Activated gamma-delta T cell treated with Interleukin-2 at 50 U/mL for 16 hours (primary cell): Measurements from ENCODE around the gene SLC38A11.

Experiments used
- DNase-seq: peaks from one replicate; pipeline ENCODE4 v3.0.0-alpha.2; 2020

SLC38A11 gene

GRCh38 chr2:164969909-164970690 lies 14.8 kb upstream of the SLC38A11 start:
- DNase-seq, result no peak

DNA sequence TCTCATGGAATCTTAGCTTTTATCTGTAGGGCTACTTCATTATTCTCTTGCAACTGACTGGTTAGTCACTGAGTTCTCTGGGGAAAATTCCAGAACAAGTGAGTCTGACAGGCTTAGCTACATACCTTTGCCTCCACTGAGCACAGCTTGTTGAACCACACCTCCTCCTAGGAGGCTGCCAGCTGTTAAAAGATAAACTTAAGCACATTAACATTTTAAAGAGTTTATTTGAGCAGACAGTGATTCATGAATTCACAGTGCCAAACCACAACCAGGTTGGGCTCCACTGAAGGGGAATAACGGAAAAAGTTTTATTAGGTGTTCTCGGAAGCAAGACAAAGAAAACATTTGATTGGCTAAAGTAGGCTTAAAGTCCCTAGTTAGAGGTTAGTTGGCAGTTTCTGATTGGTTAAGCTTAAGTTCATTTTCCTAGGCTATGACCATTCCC lies 12.5 kb upstream of the SLC38A11 start:
- DNase-seq, result no peak

GRCh38 chr2:164967361-164967760 lies 12.0 kb upstream of the SLC38A11 start:
- DNase-seq, result no peak

- DNase-seq, result no peak
These were observed 9.4 kb upstream of the SLC38A11 start for GRCh38 chr2:164964700-164965099.

- no peak for DNase-seq
These were observed 4.8 kb upstream of the SLC38A11 start for GRCh38 chr2:164960159-164960558.

GRCh38 chr2:164954186-164954585 lies 1.1 kb downstream of the SLC38A11 start:
- DNase-seq, result no peak

DNA sequence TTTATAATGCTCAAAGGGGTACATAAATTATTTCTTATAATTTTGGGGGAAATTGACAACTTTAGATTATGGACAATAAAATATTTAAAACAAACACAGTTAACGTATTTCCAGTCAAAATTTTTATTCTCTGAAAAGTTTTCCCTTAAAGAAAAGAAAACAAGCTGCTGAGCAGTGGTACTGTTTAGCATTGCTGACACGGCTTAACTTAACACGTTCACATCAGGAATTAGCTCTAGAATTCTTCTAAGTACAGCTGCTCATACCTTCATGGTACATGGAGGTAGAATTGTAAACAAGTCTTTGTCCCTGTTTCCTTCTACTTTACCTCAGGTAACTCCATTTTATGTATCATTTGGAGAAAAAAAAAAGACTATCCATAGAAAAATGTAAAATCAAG lies 2.0 kb downstream of the SLC38A11 start:
- no peak for DNase-seq

DNA sequence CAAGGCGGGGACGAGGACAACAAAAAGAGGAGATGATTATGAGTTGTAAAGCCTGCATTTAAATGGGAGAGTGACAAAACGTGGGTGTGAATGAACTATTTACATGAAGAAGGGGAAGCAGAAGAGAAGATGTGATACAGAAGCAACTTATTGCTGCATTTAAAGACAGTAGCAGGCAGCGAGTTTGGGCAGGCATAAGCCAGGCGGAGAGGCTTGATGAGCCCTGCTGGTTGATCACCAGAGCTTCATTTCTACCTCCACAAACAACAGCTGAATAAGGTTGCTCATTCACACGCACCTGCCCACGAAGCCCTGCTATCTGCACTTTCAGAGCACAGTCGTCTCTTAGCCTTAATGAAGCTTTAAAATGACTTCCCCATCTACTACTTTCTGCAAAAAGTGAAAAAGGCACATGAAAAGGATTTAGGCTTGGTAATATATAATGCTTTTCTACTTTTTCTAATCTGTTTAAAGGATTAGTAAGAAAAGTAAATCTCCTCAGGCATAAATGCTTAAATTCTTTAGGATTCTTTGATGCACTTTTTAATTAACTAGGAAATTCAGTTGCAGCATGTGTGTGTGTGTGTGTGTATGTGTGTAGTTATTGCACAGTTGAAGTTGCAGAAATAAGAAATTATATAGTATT lies 3.1 kb downstream of the SLC38A11 start:
- DNase-seq, result no peak

DNA sequence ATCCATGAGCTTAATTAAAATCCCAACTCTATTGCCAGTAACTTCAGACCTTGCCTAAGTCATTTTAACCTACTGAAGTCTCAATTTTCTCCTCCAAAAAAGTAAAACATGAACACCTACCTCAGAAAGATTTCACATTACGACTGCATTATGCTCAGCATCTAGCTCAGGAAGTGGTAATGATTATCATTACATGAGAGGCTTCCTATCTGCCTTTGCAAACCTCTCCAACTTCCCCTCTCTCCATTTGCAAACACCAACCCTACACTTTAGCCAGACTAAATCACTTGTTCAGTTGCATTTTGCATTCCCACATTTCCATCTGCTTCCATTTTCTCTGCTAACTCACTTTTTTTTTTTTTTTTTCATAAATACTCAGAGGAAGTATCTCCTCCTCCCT lies 6.8 kb downstream of the SLC38A11 start:
- no peak for DNase-seq

GRCh38 chr2:164947281-164947680 lies 8.0 kb downstream of the SLC38A11 start:
- no peak for DNase-seq

DNA sequence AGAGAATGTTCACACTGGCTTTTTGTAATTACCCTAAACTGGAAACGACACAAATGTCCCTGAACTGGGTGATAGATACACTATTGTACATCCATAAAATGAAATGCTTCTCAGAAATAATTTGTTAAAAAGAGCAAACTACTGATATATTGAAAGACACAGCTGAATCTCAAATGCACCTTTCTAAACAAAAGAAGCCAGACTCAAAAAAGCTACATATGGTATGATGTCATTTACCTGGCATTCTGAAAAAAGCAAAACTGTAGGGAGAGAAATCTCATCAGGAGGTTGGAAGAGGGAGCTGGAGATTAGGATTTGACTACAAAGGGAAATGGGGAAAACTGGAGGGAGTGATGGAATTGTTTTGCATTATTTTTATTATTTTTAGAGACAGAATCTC lies 12.0 kb downstream of the SLC38A11 start:
- DNase-seq, result no peak

DNA sequence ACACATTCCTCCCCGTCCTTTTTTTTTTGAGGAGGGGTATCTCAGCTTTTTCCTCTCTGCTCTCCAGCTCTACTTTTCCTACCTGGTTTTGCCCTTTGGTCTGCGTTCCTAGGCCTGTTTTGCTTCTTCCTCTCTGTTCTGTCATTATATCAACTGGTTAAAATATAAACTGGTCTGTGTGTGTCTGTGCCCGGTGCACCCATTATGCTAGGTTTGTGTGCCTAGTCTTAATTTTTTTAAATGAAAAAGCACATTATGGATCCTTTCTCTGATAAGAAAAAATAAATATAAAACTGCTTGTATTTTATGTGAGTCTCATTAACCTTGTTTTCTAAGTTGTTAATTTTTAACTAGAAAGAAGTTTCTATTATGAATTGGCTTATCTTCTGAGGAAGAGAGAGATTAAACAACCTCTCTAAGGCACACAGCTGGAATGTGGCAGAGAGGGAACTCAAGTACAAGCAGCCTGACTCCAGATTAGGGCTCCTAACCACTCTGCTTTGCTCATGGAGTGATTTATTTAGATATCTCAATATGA lies 17.4 kb downstream of the SLC38A11 start:
- DNase-seq, result no peak

GRCh38 chr2:164935118-164936101 lies 19.9 kb downstream of the SLC38A11 start:
- DNase-seq, result no peak

GRCh38 chr2:164934401-164935117 lies 20.8 kb downstream of the SLC38A11 start:
- no peak for DNase-seq

GRCh38 chr2:164933671-164934189 lies 21.6 kb downstream of the SLC38A11 start:
- no peak for DNase-seq

DNA sequence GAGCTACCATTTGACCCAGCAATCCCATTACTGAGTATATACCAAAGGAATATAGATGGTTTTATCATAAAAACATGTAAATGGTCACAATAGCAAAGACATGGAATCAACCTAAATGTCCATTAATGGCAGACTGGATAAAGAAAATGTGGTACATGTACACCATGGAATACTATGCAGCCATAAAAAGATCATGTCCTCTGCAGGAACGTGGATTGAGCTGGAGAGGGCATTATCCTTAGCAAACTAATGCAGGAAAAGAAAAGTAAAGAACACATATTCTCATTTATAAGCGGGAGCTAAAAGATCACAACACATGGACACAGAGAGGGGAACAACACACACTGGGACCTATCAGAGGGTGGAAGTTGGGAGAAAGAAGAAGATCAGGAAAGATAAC lies 22.9 kb downstream of the SLC38A11 start:
- DNase-seq, result no peak

GRCh38 chr2:164928101-164928673 lies 27.1 kb downstream of the SLC38A11 start:
- no peak for DNase-seq

GRCh38 chr2:164922134-164922533 lies 33.2 kb downstream of the SLC38A11 start:
- no peak for DNase-seq

DNA sequence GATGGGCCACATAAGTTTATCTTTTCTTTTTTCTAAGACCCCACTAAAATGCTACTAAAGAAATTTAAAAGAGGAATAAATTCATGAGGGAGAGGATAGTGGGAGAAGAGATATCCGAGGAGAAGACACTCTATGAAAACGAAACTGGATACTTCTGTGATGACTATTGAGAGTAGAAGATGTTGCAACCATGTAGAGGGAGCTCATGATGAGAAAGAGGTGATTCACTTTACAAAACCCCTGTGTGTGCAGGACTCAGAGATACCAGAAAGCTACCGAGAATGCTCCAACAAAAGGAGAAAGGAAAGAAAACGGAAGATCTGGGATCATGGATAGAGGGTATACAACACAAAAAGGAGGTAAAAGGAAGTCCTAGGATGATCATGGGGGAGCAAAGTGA lies 34.9 kb downstream of the SLC38A11 start:
- no peak for DNase-seq

DNA sequence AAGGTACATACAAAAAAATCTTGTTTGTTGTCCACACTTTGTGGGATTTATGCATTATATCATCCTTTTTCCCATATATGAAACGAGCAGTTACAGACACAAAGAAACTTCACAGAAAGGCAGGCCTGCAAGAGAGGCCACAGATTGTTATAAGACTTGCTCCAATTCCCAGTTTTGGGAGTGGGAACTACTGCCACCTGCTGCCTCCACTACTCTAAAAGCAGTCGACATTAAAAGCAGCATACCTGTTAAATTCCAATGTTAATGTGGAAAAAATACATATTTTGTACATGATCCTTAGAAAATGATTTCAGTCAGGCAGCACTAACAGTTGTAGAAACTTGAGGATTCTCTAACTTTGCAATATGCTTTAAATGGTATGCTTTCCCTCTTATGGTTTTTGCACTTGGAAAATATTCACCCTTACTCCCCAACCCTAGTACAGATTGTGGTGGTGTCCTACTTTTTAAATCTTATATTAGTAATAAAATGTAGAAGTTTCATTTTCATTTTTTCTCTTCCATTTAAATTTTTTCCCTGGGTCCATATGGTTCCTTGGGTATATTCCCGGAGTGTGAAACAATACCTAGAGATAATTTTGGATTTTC lies 37.9 kb downstream of the SLC38A11 start:
- DNase-seq, result no peak

DNA sequence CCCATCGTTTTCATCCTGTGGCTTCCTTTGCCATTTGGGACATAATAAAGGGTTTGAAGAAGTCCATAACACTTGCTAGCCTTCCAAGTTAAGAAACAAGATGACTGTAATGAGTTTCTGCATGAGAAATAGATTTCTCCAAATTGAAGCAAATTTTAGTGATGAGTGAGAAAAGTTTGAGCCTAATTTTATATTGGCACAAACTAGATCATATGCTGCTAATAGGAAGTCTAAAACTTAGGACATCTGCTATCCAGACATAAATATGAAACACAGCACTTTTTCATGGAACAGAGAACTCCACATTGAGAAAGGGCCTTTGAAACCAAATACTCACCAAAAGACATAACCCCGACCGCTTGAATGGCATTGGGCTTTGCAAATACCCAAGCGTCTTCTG lies 39.8 kb downstream of the SLC38A11 start:
- no peak for DNase-seq
